ENCODE results near the gene IL1RAP. TPM values are rescaled to one million over a fixed set of nuclear protein-coding genes. Genes with fewer than 3 reads are reported as not detected.
A peak's percentile ranks its signal among the peaks of the same experiment; 100 is the strongest.

Gene IL1RAP
- polyA plus RNA-seq, 1 donor: 9.7 TPM

GRCh38 chr3:190492966-190493365 lies 20.9 kb upstream of the IL1RAP start:
- H3K9me3 ChIP-seq (ENCODE audit: control insufficient read depth, low read depth, low read length): no peaks in the 10 kb centered on the region
- 90% methylated on average over 3 of the region's 4 CpGs for WGBS (ENCODE audit: insufficient coverage, low lambda C conversion rate)
- no peak overlapping the region for H3K4me3 ChIP-seq (ENCODE audit: low read length)
- DNase-seq: no peak
- no peaks in the 10 kb centered on the region for H3K27me3 ChIP-seq (ENCODE audit: control insufficient read depth, insufficient read depth, low read length)
- no peaks in the 10 kb centered on the region for H3K4me1 ChIP-seq (ENCODE audit: control insufficient read depth, insufficient read depth, low read length)
- H3K36me3 ChIP-seq (ENCODE audit: control insufficient read depth, insufficient read depth, low read length): no peaks in the 10 kb centered on the region
- no peak overlapping the region for H3K27ac ChIP-seq (ENCODE audit: low read length)

GRCh38 chr3:190494907-190495306 lies 19.0 kb upstream of the IL1RAP start:
- Histone ChIP-seq H3K36me3 (ENCODE audit: control insufficient read depth, insufficient read depth, low read length) (no peaks in the 10 kb centered on the region), H3K4me3 (ENCODE audit: low read length) (no peak overlapping the region), H3K4me1 (ENCODE audit: control insufficient read depth, insufficient read depth, low read length) (no peaks in the 10 kb centered on the region), H3K27ac (ENCODE audit: low read length) (no peak overlapping the region), H3K9me3 (ENCODE audit: control insufficient read depth, low read depth, low read length) (no peaks in the 10 kb centered on the region), H3K27me3 (ENCODE audit: control insufficient read depth, insufficient read depth, low read length) (no peaks in the 10 kb centered on the region)
- DNase-seq: no peak

GRCh38 chr3:190495354-190495753 lies 18.5 kb upstream of the IL1RAP start:
- H3K4me3 ChIP-seq (ENCODE audit: low read length): no peak overlapping the region
- no peak overlapping the region for H3K27ac ChIP-seq (ENCODE audit: low read length)
- H3K9me3 ChIP-seq (ENCODE audit: control insufficient read depth, low read depth, low read length): no peaks in the 10 kb centered on the region
- no peak for DNase-seq
- no peaks in the 10 kb centered on the region for H3K36me3 ChIP-seq (ENCODE audit: control insufficient read depth, insufficient read depth, low read length)
- no peaks in the 10 kb centered on the region for H3K4me1 ChIP-seq (ENCODE audit: control insufficient read depth, insufficient read depth, low read length)
- H3K27me3 ChIP-seq (ENCODE audit: control insufficient read depth, insufficient read depth, low read length): no peaks in the 10 kb centered on the region

- Histone ChIP-seq H3K4me1 (ENCODE audit: control insufficient read depth, insufficient read depth, low read length) (no peaks in the 10 kb centered on the region), H3K4me3 (ENCODE audit: low read length) (no peak overlapping the region), H3K9me3 (ENCODE audit: control insufficient read depth, low read depth, low read length) (no peaks in the 10 kb centered on the region), H3K27me3 (ENCODE audit: control insufficient read depth, insufficient read depth, low read length) (no peaks in the 10 kb centered on the region), H3K36me3 (ENCODE audit: control insufficient read depth, insufficient read depth, low read length) (no peaks in the 10 kb centered on the region), H3K27ac (ENCODE audit: low read length) (no peak overlapping the region)
- WGBS (ENCODE audit: insufficient coverage, low lambda C conversion rate): 80% methylated on average over 1 of the region's 5 CpGs
- no peak for DNase-seq
Measured at GRCh38 chr3:190495796-190496195, 18.1 kb upstream of the IL1RAP start.

- WGBS (ENCODE audit: insufficient coverage, low lambda C conversion rate): 40% methylated on average over 1 of the region's 1 CpG
- DNase-seq: no peak
- no peak overlapping the region for H3K27ac ChIP-seq (ENCODE audit: low read length)
- no peaks in the 10 kb centered on the region for H3K4me1 ChIP-seq (ENCODE audit: control insufficient read depth, insufficient read depth, low read length)
- no peaks in the 10 kb centered on the region for H3K27me3 ChIP-seq (ENCODE audit: control insufficient read depth, insufficient read depth, low read length)
- no peaks in the 10 kb centered on the region for H3K36me3 ChIP-seq (ENCODE audit: control insufficient read depth, insufficient read depth, low read length)
- no peak overlapping the region for H3K4me3 ChIP-seq (ENCODE audit: low read length)
- H3K9me3 ChIP-seq (ENCODE audit: control insufficient read depth, low read depth, low read length): no peaks in the 10 kb centered on the region
Measured at GRCh38 chr3:190496859-190497258, 17.0 kb upstream of the IL1RAP start.

- 83% methylated on average over 1 of the region's 3 CpGs for WGBS (ENCODE audit: insufficient coverage, low lambda C conversion rate)
- Histone ChIP-seq H3K4me1 (ENCODE audit: control insufficient read depth, insufficient read depth, low read length) (no peaks in the 10 kb centered on the region), H3K36me3 (ENCODE audit: control insufficient read depth, insufficient read depth, low read length) (no peaks in the 10 kb centered on the region), H3K27ac (ENCODE audit: low read length) (no peak overlapping the region), H3K27me3 (ENCODE audit: control insufficient read depth, insufficient read depth, low read length) (no peaks in the 10 kb centered on the region), H3K9me3 (ENCODE audit: control insufficient read depth, low read depth, low read length) (no peaks in the 10 kb centered on the region), H3K4me3 (ENCODE audit: low read length) (no peak overlapping the region)
- DNase-seq: no peak
Measured at GRCh38 chr3:190497811-190498210, 16.1 kb upstream of the IL1RAP start.

GRCh38 chr3:190498293-190498692 lies 15.6 kb upstream of the IL1RAP start:
- H3K36me3 ChIP-seq (ENCODE audit: control insufficient read depth, insufficient read depth, low read length): no peaks in the 10 kb centered on the region
- 80% methylated on average over 2 of the region's 2 CpGs for WGBS (ENCODE audit: insufficient coverage, low lambda C conversion rate)
- no peaks in the 10 kb centered on the region for H3K4me1 ChIP-seq (ENCODE audit: control insufficient read depth, insufficient read depth, low read length)
- no peak for DNase-seq
- H3K27me3 ChIP-seq (ENCODE audit: control insufficient read depth, insufficient read depth, low read length): no peaks in the 10 kb centered on the region
- no peaks in the 10 kb centered on the region for H3K9me3 ChIP-seq (ENCODE audit: control insufficient read depth, low read depth, low read length)
- no peak overlapping the region for H3K4me3 ChIP-seq (ENCODE audit: low read length)
- no peak overlapping the region for H3K27ac ChIP-seq (ENCODE audit: low read length)

- Histone ChIP-seq H3K4me3 (ENCODE audit: low read length) (no peak overlapping the region), H3K36me3 (ENCODE audit: control insufficient read depth, insufficient read depth, low read length) (no peaks in the 10 kb centered on the region), H3K4me1 (ENCODE audit: control insufficient read depth, insufficient read depth, low read length) (no peaks in the 10 kb centered on the region), H3K27ac (ENCODE audit: low read length) (no peak overlapping the region), H3K9me3 (ENCODE audit: control insufficient read depth, low read depth, low read length) (no peaks in the 10 kb centered on the region), H3K27me3 (ENCODE audit: control insufficient read depth, insufficient read depth, low read length) (no peaks in the 10 kb centered on the region)
- 61% methylated on average over 2 of the region's 2 CpGs for WGBS (ENCODE audit: insufficient coverage, low lambda C conversion rate)
- DNase-seq: no peak
Measured at GRCh38 chr3:190499122-190499521, 14.8 kb upstream of the IL1RAP start.

GRCh38 chr3:190502946-190503345 lies 10.9 kb upstream of the IL1RAP start:
- Histone ChIP-seq H3K27ac (ENCODE audit: low read length) (no peak overlapping the region), H3K4me1 (ENCODE audit: control insufficient read depth, insufficient read depth, low read length) (peaks cover 15% of the 10 kb centered on the region), H3K27me3 (ENCODE audit: control insufficient read depth, insufficient read depth, low read length) (no peaks in the 10 kb centered on the region), H3K4me3 (ENCODE audit: low read length) (no peak overlapping the region), H3K36me3 (ENCODE audit: control insufficient read depth, insufficient read depth, low read length) (no peaks in the 10 kb centered on the region), H3K9me3 (ENCODE audit: control insufficient read depth, low read depth, low read length) (no peaks in the 10 kb centered on the region)
- DNase-seq: peak in 1 of 2 donors; percentile 37
- 80% methylated on average over 1 of the region's 3 CpGs for whole genome bisulfite sequencing (ENCODE audit: insufficient coverage, low lambda C conversion rate)

GRCh38 chr3:190504354-190505125 lies 9.3 kb upstream of the IL1RAP start:
- no peak for DNase-seq
- 80% methylated on average over 1 of the region's 4 CpGs for WGBS (ENCODE audit: insufficient coverage, low lambda C conversion rate)

GRCh38 chr3:190505381-190506003 lies 8.4 kb upstream of the IL1RAP start:
- peaks cover 15% of the 10 kb centered on the region for H3K4me1 ChIP-seq (ENCODE audit: control insufficient read depth, insufficient read depth, low read length)
- WGBS (ENCODE audit: insufficient coverage, low lambda C conversion rate): 68% methylated on average over 3 of the region's 3 CpGs
- H3K4me3 ChIP-seq (ENCODE audit: low read length): no peak overlapping the region
- no peaks in the 10 kb centered on the region for H3K9me3 ChIP-seq (ENCODE audit: control insufficient read depth, low read depth, low read length)
- no peaks in the 10 kb centered on the region for H3K27me3 ChIP-seq (ENCODE audit: control insufficient read depth, insufficient read depth, low read length)
- DNase-seq: no peak
- H3K27ac ChIP-seq (ENCODE audit: low read length): no peak overlapping the region
- no peaks in the 10 kb centered on the region for H3K36me3 ChIP-seq (ENCODE audit: control insufficient read depth, insufficient read depth, low read length)

More at GRCh38 chr3:190504354-190505125, 9.3 kb upstream of the IL1RAP start:
- Histone ChIP-seq H3K36me3 (ENCODE audit: control insufficient read depth, insufficient read depth, low read length) (no peaks in the 10 kb centered on the region), H3K4me3 (ENCODE audit: low read length) (no peak overlapping the region), H3K9me3 (ENCODE audit: control insufficient read depth, low read depth, low read length) (no peaks in the 10 kb centered on the region), H3K27ac (ENCODE audit: low read length) (no peak overlapping the region), H3K4me1 (ENCODE audit: control insufficient read depth, insufficient read depth, low read length) (peaks cover 15% of the 10 kb centered on the region), H3K27me3 (ENCODE audit: control insufficient read depth, insufficient read depth, low read length) (no peaks in the 10 kb centered on the region)

Measured in large intestine (tissue), 3 donors.